HUES6 (cell line): Measurements from ENCODE around the gene SLC7A1.
A peak's percentile ranks its signal among the peaks of the same experiment; 100 is the strongest.

Experiments
- H3K27ac ChIP-seq: 2 replicates; pipeline ENCODE4 v1.7.0; 2013; ENCODE audit warnings: low read depth, mild to moderate bottlenecking, low read length, inconsistent platforms
- H3K27me3 ChIP-seq: 2 replicates; pipeline ENCODE4 v1.6.1; 2013; ENCODE audit warnings: low read length; ENCODE audit not compliant: control insufficient read depth, insufficient read depth
- H3K36me3 ChIP-seq: 2 replicates; pipeline ENCODE4 v1.6.1; 2013; ENCODE audit warnings: low read length; ENCODE audit not compliant: control insufficient read depth, insufficient read depth
- H3K4me1 ChIP-seq: 2 replicates; pipeline ENCODE4 v1.6.1; 2013; ENCODE audit warnings: low read length; ENCODE audit not compliant: control insufficient read depth, insufficient read depth
- H3K4me3 ChIP-seq: 2 replicates; pipeline ENCODE4 v1.5.1; 2013; ENCODE audit warnings: low read depth, low read length
- H3K9ac ChIP-seq: one replicate; pipeline ENCODE4 v1.6.1; 2013; ENCODE audit warnings: mild to moderate bottlenecking, low read length
- H3K9me3 ChIP-seq: 2 replicates; pipeline ENCODE4 v1.6.1; 2013; ENCODE audit warnings: low read depth, low read length; ENCODE audit not compliant: control insufficient read depth, insufficient read depth

SLC7A1 gene

GRCh38 chr13:29508130-29508875, 87.2 kb downstream of the SLC7A1 start:
- H3K27ac ChIP-seq: no peak overlapping the region

GRCh38 chr13:29507356-29507755, 88.1 kb downstream of the SLC7A1 start:
- no peaks in the 10 kb centered on the region; the same call in 1 of the 2 replicates for H3K4me1 ChIP-seq
- no peak overlapping the region for H3K9ac ChIP-seq
- no peak overlapping the region for H3K4me3 ChIP-seq
- no peaks in the 10 kb centered on the region; the same call in 1 of the 2 replicates for H3K27me3 ChIP-seq
- H3K36me3 ChIP-seq: peaks cover 14% of the 10 kb centered on the region
- no peaks in the 10 kb centered on the region for H3K9me3 ChIP-seq
- H3K27ac ChIP-seq: no peak overlapping the region

More at GRCh38 chr13:29508130-29508875, 87.2 kb downstream of the SLC7A1 start:
- Histone ChIP-seq H3K36me3 (peaks cover 21% of the 10 kb centered on the region), H3K4me1 (no peaks in the 10 kb centered on the region; the same call in 1 of the 2 replicates), H3K4me3 (no peak overlapping the region), H3K27me3 (no peaks in the 10 kb centered on the region; the same call in 1 of the 2 replicates), H3K9ac (no peak overlapping the region), H3K9me3 (no peaks in the 10 kb centered on the region)

DNA sequence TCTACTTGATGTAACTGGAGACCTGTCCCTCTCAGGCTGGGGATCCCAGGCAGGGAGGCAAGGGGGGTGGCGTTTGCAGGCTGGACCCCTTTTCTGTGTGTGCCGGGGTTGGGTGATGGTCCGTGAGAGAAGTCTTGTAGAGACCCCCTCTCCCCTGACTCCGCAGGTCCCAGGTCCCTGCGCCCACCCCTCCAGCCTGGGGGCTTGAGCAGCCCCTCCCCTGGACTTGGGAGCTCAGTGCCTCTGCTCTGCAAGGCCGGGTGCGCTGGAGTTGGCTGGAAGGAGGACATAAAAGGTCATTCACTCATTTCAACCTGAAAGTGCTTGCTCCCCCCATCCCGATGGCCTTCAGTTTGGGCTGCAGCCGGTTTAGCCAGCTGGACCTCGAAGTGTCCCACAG, 89.5 kb downstream of the SLC7A1 start:
- Histone ChIP-seq H3K27me3 (no peaks in the 10 kb centered on the region; the same call in 1 of the 2 replicates), H3K4me1 (no peaks in the 10 kb centered on the region; the same call in 1 of the 2 replicates), H3K27ac (no peak overlapping the region), H3K36me3 (0 out of 2 replicates have a peak, but pooled peaks cover 6% of the 10 kb centered on the region), H3K9me3 (no peaks in the 10 kb centered on the region), H3K9ac (no peak overlapping the region), H3K4me3 (no peak overlapping the region)

- H3K27me3 ChIP-seq: no peaks in the 10 kb centered on the region; the same call in 1 of the 2 replicates
- no peaks in the 10 kb centered on the region for H3K9me3 ChIP-seq
- 0 out of 2 replicates have a peak, but pooled peaks cover 1% of the 10 kb centered on the region for H3K36me3 ChIP-seq
Measured at GRCh38 chr13:29505511-29505910, 90.0 kb downstream of the SLC7A1 start.

GRCh38 chr13:29504691-29505090, 90.8 kb downstream of the SLC7A1 start:
- Histone ChIP-seq H3K27ac (no peak overlapping the region), H3K9me3 (no peaks in the 10 kb centered on the region), H3K27me3 (no peaks in the 10 kb centered on the region; the same call in 1 of the 2 replicates)

More at GRCh38 chr13:29505511-29505910, 90.0 kb downstream of the SLC7A1 start:
- no peak overlapping the region for H3K9ac ChIP-seq
- no peak overlapping the region for H3K4me3 ChIP-seq
- no peaks in the 10 kb centered on the region; the same call in 1 of the 2 replicates for H3K4me1 ChIP-seq
- no peak overlapping the region for H3K27ac ChIP-seq

GRCh38 chr13:29503041-29503837, 92.2 kb downstream of the SLC7A1 start:
- H3K36me3 ChIP-seq: no peaks in the 10 kb centered on the region
- no peaks in the 10 kb centered on the region; the same call in 1 of the 2 replicates for H3K4me1 ChIP-seq
- no peak overlapping the region for H3K27ac ChIP-seq
- no peaks in the 10 kb centered on the region for H3K9me3 ChIP-seq
- H3K9ac ChIP-seq: no peak overlapping the region
- peak overlapping the region; percentile 37 for H3K4me3 ChIP-seq
- no peaks in the 10 kb centered on the region; the same call in 1 of the 2 replicates for H3K27me3 ChIP-seq

More at GRCh38 chr13:29504691-29505090, 90.8 kb downstream of the SLC7A1 start:
- Histone ChIP-seq H3K36me3 (no peaks in the 10 kb centered on the region), H3K4me3 (no peak overlapping the region), H3K4me1 (no peaks in the 10 kb centered on the region; the same call in 1 of the 2 replicates), H3K9ac (no peak overlapping the region)

DNA sequence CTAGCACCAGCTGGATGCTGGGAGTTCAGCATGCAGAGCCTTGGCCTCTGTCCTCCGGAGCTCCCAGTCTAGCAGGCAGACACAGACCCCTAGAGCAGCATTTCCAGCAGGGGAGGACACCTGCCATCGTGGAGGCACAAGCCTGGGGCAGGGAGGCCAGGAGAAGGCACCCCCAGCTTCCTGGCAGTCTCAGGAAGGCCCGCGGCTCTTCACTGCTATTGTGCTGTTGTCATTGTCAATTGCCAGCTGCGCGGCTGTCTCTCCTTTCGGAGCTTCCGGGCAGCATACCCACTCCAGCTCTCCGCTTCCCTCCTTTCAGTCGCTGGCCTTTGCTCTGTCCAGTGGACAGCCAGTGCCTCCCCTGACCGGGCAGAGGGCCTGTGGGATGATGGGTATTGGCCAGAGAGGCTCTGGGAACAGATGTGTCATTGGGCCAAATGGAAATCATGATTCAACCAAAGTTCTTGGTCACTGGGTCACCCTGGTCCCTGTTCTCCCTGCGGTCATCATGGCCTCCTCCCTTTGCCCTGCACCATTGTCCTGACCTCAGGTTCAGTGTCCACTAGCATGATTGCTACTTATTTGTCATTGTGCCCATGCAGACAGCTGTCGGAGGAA, 93.0 kb downstream of the SLC7A1 start:
- peak overlapping the region; percentile 37 for H3K4me3 ChIP-seq
- H3K36me3 ChIP-seq: no peaks in the 10 kb centered on the region
- H3K27me3 ChIP-seq: no peaks in the 10 kb centered on the region; the same call in 1 of the 2 replicates
- no peaks in the 10 kb centered on the region for H3K9me3 ChIP-seq
- H3K27ac ChIP-seq: no peak overlapping the region
- H3K9ac ChIP-seq: no peak overlapping the region
- H3K4me1 ChIP-seq: no peaks in the 10 kb centered on the region; the same call in 1 of the 2 replicates

GRCh38 chr13:29501674-29502073, 93.8 kb downstream of the SLC7A1 start:
- H3K27me3 ChIP-seq: no peaks in the 10 kb centered on the region; the same call in 1 of the 2 replicates
- H3K9me3 ChIP-seq: no peaks in the 10 kb centered on the region
- no peak overlapping the region for H3K4me3 ChIP-seq
- no peaks in the 10 kb centered on the region for H3K36me3 ChIP-seq
- peaks cover 4% of the 10 kb centered on the region; the same call in 1 of the 2 replicates for H3K4me1 ChIP-seq
- no peak overlapping the region for H3K9ac ChIP-seq
- H3K27ac ChIP-seq: no peak overlapping the region

- no peak overlapping the region for H3K9ac ChIP-seq
- H3K4me3 ChIP-seq: no peak overlapping the region
- no peak overlapping the region for H3K27ac ChIP-seq
- no peaks in the 10 kb centered on the region; the same call in 1 of the 2 replicates for H3K27me3 ChIP-seq
- H3K4me1 ChIP-seq: peaks cover 4% of the 10 kb centered on the region; the same call in 1 of the 2 replicates
- H3K36me3 ChIP-seq: no peaks in the 10 kb centered on the region
- H3K9me3 ChIP-seq: no peaks in the 10 kb centered on the region
Measured at GRCh38 chr13:29500386-29500785, 95.1 kb downstream of the SLC7A1 start.

DNA sequence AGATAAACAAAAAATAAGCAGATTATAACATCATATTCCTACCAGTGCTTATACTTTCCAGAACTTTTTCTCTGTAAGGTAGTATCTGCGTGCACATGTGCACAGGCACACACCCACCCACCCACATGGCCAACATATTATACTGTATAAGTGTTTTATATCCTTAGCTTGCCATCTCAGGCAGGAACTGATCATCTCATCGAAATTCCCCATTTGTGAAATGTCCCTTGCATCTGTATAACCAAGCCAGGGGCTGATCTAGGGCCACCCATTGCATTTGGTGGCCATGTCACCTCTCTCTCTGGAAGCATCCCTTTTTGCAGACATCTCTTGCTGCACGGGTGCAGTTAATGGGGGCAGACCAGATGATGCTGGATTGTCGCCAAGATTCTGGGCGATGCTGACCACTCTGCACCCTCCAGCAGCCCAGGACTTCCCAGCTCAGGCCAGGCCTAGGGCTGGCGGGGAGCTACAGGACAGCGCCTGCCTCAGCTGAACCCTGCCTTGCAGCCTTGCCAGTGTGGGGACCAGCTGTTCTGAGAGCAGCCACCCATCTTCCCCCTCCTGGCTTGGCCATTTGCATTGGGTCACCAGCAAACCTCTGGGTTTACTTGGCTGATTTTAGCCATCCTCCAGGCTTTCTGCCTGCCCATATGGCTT, 95.9 kb downstream of the SLC7A1 start:
- no peaks in the 10 kb centered on the region for H3K36me3 ChIP-seq
- no peak overlapping the region for H3K27ac ChIP-seq
- H3K9ac ChIP-seq: no peak overlapping the region

More for the DNA sequence above, 95.9 kb downstream of the SLC7A1 start:
- no peaks in the 10 kb centered on the region for H3K9me3 ChIP-seq
- peaks cover 4% of the 10 kb centered on the region; the same call in 1 of the 2 replicates for H3K4me1 ChIP-seq
- no peaks in the 10 kb centered on the region; the same call in 1 of the 2 replicates for H3K27me3 ChIP-seq
- no peak overlapping the region for H3K4me3 ChIP-seq
